ENCODE data around the gene FHAD1. TPM values are rescaled to one million over a fixed set of nuclear protein-coding genes. Genes with fewer than 3 reads are reported as not detected.

The FHAD1 gene
- total RNA-seq, 2 experiments from 2014 or later = not detected

- Mint-ChIP-seq H3K4me3 (no peak overlapping the region), H3K9me3 (no peaks in the 10 kb centered on the region), H3K27me3 (peaks cover 17% of the 10 kb centered on the region), H3K27ac (no peak overlapping the region), H3K4me1 (ENCODE audit: low read depth) (peaks cover 2% of the 10 kb centered on the region), H3K36me3 (no peaks in the 10 kb centered on the region)
- intact Hi-C loops (cut with micrococcal nuclease) = no loop called here
- ChIA-PET POLR2A (interaction anchor here (0.6 kb wide), 1 partner anchor 113 kb away, joined by 3 read pairs; no protein-coding TSS in a partner anchor), CTCF (interaction anchor here (2.4 kb wide), 1 partner anchor 92 kb away, joined by 9 read pairs; no protein-coding TSS in a partner anchor)
- no peak for DNase-seq
These were observed 26.1 kb upstream of the FHAD1 start for GRCh38 chr1:15220825-15221431.

- Mint-ChIP-seq H3K36me3 (no peaks in the 10 kb centered on the region), H3K4me3 (no peak overlapping the region), H3K4me1 (ENCODE audit: low read depth) (peaks cover 2% of the 10 kb centered on the region), H3K27me3 (peaks cover 13% of the 10 kb centered on the region), H3K27ac (no peak overlapping the region), H3K9me3 (no peaks in the 10 kb centered on the region)
- intact Hi-C loops (cut with micrococcal nuclease) = no loop called here
- ChIA-PET POLR2A (interaction anchor here (0.6 kb wide), 1 partner anchor 21 kb away, joined by 4 read pairs; no protein-coding TSS in a partner anchor), CTCF (interaction anchor here (2.4 kb wide), 1 partner anchor 94 kb away, joined by 9 read pairs; no protein-coding TSS in a partner anchor)
- no peak for DNase-seq
These were observed 24.2 kb upstream of the FHAD1 start for GRCh38 chr1:15222653-15223303.

- CTCF ChIA-PET = no interaction called here
- H3K4me1 Mint-ChIP-seq (ENCODE audit: low read depth) = peaks cover 2% of the 10 kb centered on the region
- H3K9me3 Mint-ChIP-seq = no peaks in the 10 kb centered on the region
- no peak for DNase-seq
- H3K36me3 Mint-ChIP-seq = no peaks in the 10 kb centered on the region
- no peak overlapping the region for H3K4me3 Mint-ChIP-seq
- intact Hi-C loops (cut with micrococcal nuclease) = no loop called here
- POLR2A ChIA-PET = no interaction called here
- no peak overlapping the region for H3K27ac Mint-ChIP-seq
- peaks cover 13% of the 10 kb centered on the region for H3K27me3 Mint-ChIP-seq
These were observed 22.7 kb upstream of the FHAD1 start for GRCh38 chr1:15224259-15224869.

DNA sequence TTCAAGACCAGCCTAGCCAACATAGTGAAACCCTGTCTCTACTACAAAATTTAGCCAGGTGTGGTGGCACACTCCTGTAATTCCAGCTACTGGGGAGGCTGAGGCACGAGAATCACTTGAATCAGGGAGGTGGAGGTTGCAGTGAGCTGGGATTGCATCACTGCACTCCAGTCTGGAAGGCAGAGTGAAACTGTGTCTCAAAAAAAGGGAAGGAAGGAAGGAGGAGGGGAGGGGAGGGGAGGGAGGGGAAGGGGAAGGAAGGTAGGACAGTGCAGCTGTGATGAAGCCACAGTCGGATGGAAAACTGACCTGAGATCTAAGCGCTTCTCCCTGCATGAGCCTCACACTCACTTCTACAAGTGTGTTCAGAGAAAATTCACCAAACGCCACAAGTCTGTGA, 22.0 kb upstream of the FHAD1 start:
- H3K4me3 Mint-ChIP-seq = no peak overlapping the region
- no peaks in the 10 kb centered on the region for H3K4me1 Mint-ChIP-seq (ENCODE audit: low read depth)
- H3K36me3 Mint-ChIP-seq = no peaks in the 10 kb centered on the region
- DNase-seq = no peak
- POLR2A ChIA-PET = no interaction called here
- H3K9me3 Mint-ChIP-seq = no peaks in the 10 kb centered on the region
- intact Hi-C loops (cut with micrococcal nuclease) = no loop called here
- CTCF ChIA-PET = interaction anchor here (0.8 kb wide), 1 partner anchor 13 kb away, joined by 3 read pairs; no protein-coding TSS in a partner anchor
- peaks cover 13% of the 10 kb centered on the region for H3K27me3 Mint-ChIP-seq
- no peak overlapping the region for H3K27ac Mint-ChIP-seq

DNA sequence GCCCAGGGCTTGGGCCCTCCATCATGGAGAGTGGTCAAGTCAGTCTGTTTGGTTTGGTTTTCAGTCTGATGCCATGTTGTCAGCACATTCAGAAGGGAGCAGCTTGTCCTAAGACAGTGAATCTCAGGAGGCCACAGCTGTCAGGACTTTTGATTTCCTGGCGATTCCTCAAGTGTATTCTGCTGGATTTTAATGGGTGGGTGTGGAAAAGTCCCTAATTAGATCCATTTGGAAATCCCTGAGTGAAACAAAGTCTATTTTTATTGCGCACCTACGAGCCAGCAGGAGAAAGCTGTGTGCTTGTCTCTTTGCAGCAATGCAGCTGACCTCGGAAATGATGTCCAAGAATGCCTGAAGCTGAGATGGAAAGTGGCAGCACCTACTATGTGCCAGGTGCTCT, 21.6 kb upstream of the FHAD1 start:
- DNase-seq = no peak
- POLR2A ChIA-PET = no interaction called here

GRCh38 chr1:15226388-15227255, 20.4 kb upstream of the FHAD1 start:
- no peaks in the 10 kb centered on the region for H3K9me3 Mint-ChIP-seq
- DNase-seq = no peak
- ChIA-PET POLR2A (no interaction called here), CTCF (no interaction called here)
- no peak overlapping the region for H3K4me3 Mint-ChIP-seq
- H3K36me3 Mint-ChIP-seq = no peaks in the 10 kb centered on the region
- peaks cover 7% of the 10 kb centered on the region for H3K4me1 Mint-ChIP-seq (ENCODE audit: low read depth)
- intact Hi-C loops (cut with micrococcal nuclease) = no loop called here
- no peak overlapping the region for H3K27ac Mint-ChIP-seq
- peaks cover 10% of the 10 kb centered on the region for H3K27me3 Mint-ChIP-seq

More for the DNA sequence above, 21.6 kb upstream of the FHAD1 start:
- Mint-ChIP-seq H3K4me1 (ENCODE audit: low read depth) (no peaks in the 10 kb centered on the region), H3K27me3 (peaks cover 13% of the 10 kb centered on the region), H3K4me3 (no peak overlapping the region), H3K36me3 (no peaks in the 10 kb centered on the region), H3K9me3 (no peaks in the 10 kb centered on the region), H3K27ac (no peak overlapping the region)
- intact Hi-C loops (cut with micrococcal nuclease) = no loop called here
- CTCF ChIA-PET = interaction anchor here (0.8 kb wide), 1 partner anchor 14 kb away, joined by 3 read pairs; no protein-coding TSS in a partner anchor

DNA sequence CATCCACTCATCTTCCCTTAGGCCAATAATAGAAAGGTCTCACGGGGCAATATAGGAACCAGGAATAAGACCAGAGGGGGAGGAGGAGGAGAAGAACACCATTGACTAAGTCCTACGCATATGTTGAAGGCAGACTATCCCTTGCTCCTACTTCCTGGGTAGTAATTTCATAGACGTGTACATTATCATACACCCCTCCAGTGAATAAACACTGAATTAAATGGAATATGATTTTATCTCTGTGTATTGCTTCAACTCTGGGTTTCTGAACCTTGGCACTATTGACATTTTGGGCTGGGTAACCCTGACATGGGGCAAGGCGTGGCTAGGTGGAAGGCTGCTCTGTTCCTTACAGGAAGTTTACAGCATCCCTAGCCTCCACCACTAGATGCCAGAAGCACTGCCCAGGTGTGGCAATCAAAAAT, 17.3 kb upstream of the FHAD1 start:
- Mint-ChIP-seq H3K27ac (no peak overlapping the region), H3K9me3 (no peaks in the 10 kb centered on the region), H3K4me3 (no peak overlapping the region), H3K36me3 (no peaks in the 10 kb centered on the region), H3K27me3 (no peaks in the 10 kb centered on the region), H3K4me1 (ENCODE audit: low read depth) (peaks cover 15% of the 10 kb centered on the region)
- no peak for DNase-seq
- CTCF ChIA-PET = interaction anchor here (0.7 kb wide), 1 partner anchor 41 kb away, joined by 4 read pairs; no protein-coding TSS in a partner anchor
- intact Hi-C loops (cut with micrococcal nuclease) = no loop called here
- POLR2A ChIA-PET = no interaction called here

DNA sequence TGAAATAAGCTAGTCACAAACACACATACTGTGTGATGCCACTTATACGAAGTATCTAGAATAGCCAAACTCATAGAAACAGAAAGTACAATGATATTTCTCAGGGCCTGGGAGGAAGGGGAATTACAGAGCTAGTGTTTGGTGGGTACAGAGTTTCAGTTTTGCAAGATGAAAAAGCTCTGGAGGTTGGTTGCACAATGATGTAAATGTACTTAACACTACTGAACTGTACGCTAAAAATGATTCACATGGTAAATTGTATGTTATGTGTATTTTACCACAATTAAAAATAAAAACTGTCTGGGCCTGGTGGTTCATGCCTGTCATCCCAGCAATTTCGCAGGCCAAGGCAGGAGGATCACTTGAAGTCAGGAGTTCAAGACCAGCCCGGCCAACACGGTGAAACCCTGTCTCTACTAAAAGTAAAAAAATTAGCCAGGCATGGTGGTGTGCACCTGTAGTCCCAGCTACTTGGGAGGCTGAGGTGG, 15.3 kb upstream of the FHAD1 start:
- Mint-ChIP-seq H3K4me3 (no peak overlapping the region), H3K9me3 (no peaks in the 10 kb centered on the region), H3K4me1 (ENCODE audit: low read depth) (peaks cover 15% of the 10 kb centered on the region), H3K36me3 (no peaks in the 10 kb centered on the region), H3K27ac (peak overlapping the region; percentile 54), H3K27me3 (peaks cover 3% of the 10 kb centered on the region)
- ChIA-PET POLR2A (interaction anchor here (0.8 to 1.3 kb wide), 2 partner anchors 16 to 56 kb away, joined by 3 to 9 read pairs; partner anchors contain the start of gene FHAD1), CTCF (interaction anchor here (0.9 to 1.6 kb wide), 4 partner anchors 21 to 74 kb away, joined by 3 to 6 read pairs (median 3); no protein-coding TSS in a partner anchor)
- intact Hi-C loops (cut with micrococcal nuclease) = loop anchor here (1.0 kb wide), 4 partner anchors 12 to 119 kb away; no protein-coding TSS in a partner anchor
- peak; percentile 50 for DNase-seq

DNA sequence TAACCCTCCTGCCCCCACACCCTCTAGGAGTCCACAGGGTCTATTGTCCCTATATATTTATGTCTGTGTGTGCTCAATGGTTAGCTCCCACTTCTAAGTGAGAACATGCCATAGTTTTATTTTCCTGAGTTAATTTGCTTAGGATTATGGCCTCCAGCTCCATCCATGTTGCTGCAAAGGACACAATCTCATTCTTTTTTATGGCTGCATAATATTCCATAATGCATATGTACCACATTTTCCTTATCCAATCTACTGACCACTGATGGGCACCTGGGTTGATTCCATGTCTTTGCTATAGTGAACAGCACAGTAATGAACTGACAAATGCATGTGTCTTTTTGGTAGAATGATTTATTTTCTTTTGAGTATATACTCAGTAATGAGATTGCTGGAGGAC, 13.3 kb upstream of the FHAD1 start:
- POLR2A ChIA-PET = interaction anchor here (0.9 kb wide), 1 partner anchor 17 kb away, joined by 3 read pairs; no protein-coding TSS in a partner anchor
- H3K36me3 Mint-ChIP-seq = no peaks in the 10 kb centered on the region
- H3K4me3 Mint-ChIP-seq = no peak overlapping the region
- no peak for DNase-seq
- CTCF ChIA-PET = interaction anchor here (0.7 kb wide), 1 partner anchor 19 kb away, joined by 3 read pairs; no protein-coding TSS in a partner anchor
- H3K4me1 Mint-ChIP-seq (ENCODE audit: low read depth) = peaks cover 15% of the 10 kb centered on the region
- no peaks in the 10 kb centered on the region for H3K9me3 Mint-ChIP-seq
- intact Hi-C loops (cut with micrococcal nuclease) = no loop called here
- H3K27ac Mint-ChIP-seq = no peak overlapping the region
- H3K27me3 Mint-ChIP-seq = peaks cover 5% of the 10 kb centered on the region

- H3K27me3 Mint-ChIP-seq = peaks cover 7% of the 10 kb centered on the region
- no peak for DNase-seq
- CTCF ChIA-PET = no interaction called here
- POLR2A ChIA-PET = no interaction called here
- intact Hi-C loops (cut with micrococcal nuclease) = no loop called here
- H3K9me3 Mint-ChIP-seq = no peaks in the 10 kb centered on the region
- peaks cover 11% of the 10 kb centered on the region for H3K4me1 Mint-ChIP-seq (ENCODE audit: low read depth)
- H3K27ac Mint-ChIP-seq = no peak overlapping the region
- H3K4me3 Mint-ChIP-seq = no peak overlapping the region
- no peaks in the 10 kb centered on the region for H3K36me3 Mint-ChIP-seq
These were observed 10.7 kb upstream of the FHAD1 start for GRCh38 chr1:15236321-15236721.

- DNase-seq = no peak
- Mint-ChIP-seq H3K27ac (no peak overlapping the region), H3K36me3 (no peaks in the 10 kb centered on the region), H3K4me1 (ENCODE audit: low read depth) (peaks cover 7% of the 10 kb centered on the region), H3K27me3 (peaks cover 7% of the 10 kb centered on the region), H3K4me3 (no peak overlapping the region), H3K9me3 (no peaks in the 10 kb centered on the region)
- intact Hi-C loops (cut with micrococcal nuclease) = no loop called here
- ChIA-PET CTCF (interaction anchor here (0.6 kb wide), 1 partner anchor 71 kb away, joined by 3 read pairs; no protein-coding TSS in a partner anchor), POLR2A (no interaction called here)
These were observed 10.3 kb upstream of the FHAD1 start for GRCh38 chr1:15236746-15237145.
